ENCODE measurements around the gene HMGXB3. TPM values are rescaled to one million over a fixed set of nuclear protein-coding genes. Genes with fewer than 3 reads are reported as not detected.

Gene HMGXB3
- total RNA-seq, 4 donors from 2014 or later, result 35.5 to 70.2 (median 41.1) TPM

GRCh38 chr5:150101023-150101422 is 100.5 kb downstream of the HMGXB3 start:
- no peak overlapping the region for H3K27ac ChIP-seq

More at GRCh38 chr5:150101023-150101422, 100.5 kb downstream of the HMGXB3 start:
- H3K36me3 ChIP-seq, result no peaks in the 10 kb centered on the region
- TF ChIP-seq POLR2A (IDR thresholded peaks at IDR 0.05) (no peak), CTCF (IDR thresholded peaks at IDR 0.05) (no peak)
- no peak overlapping the region for H3K4me3 ChIP-seq (replicated peaks in 1 of 3)
- intact Hi-C loops (cut with DNase I), result no loop called here
- 74 to 87% methylated on average over 6 of the region's 6 CpGs for WGBS, 2 donors
- DNase-seq, result no peak
- no peaks in the 10 kb centered on the region for H3K4me1 ChIP-seq
- H3K9me3 ChIP-seq, result no peaks in the 10 kb centered on the region
- no peaks in the 10 kb centered on the region for H3K27me3 ChIP-seq

Small RNAs within 50 kb of the gene (small RNA-seq; reads per million reads assigned to genes)
- not detected for gene RF00019

Other genes with a start within 250 kb of the HMGXB3 start
- gene PDE6A, start 55.9 kb upstream of the HMGXB3 start, total RNA-seq, result not detected
- 10 to 100 TPM; 10.1 to 13.6 (median 12.8) TPM for gene SLC26A2, start 40.0 kb upstream of the HMGXB3 start, total RNA-seq
- 1 to 10 TPM; 6.4 to 7.9 (median 6.7) TPM for gene TIGD6, start 85 bp upstream of the HMGXB3 start, total RNA-seq
- 10 to 100 TPM in 3 of 4 donors, 1 to 10 TPM in 1; 9.1 to 14.1 (median 11.4) TPM for gene CSF1R, start 85.8 kb downstream of the HMGXB3 start, total RNA-seq
- gene PDGFRB, start 155.1 kb downstream of the HMGXB3 start, total RNA-seq, result 100 to 1,000 TPM in 2 of 4 donors, 10 to 100 TPM in 2; 47.3 to 108 (median 84.8) TPM
- not detected for gene CDX1, start 166.0 kb downstream of the HMGXB3 start, total RNA-seq
- not detected for gene SLC6A7, start 189.3 kb downstream of the HMGXB3 start, total RNA-seq

Data from thyroid gland (tissue), 4 donors.